Liver (tissue), 9 donors: ENCODE data around the gene PRELID2. TPM values are rescaled to one million over a fixed set of nuclear protein-coding genes. Genes with fewer than 3 reads are reported as not detected.

Source experiments
- DNase-seq: peaks from one replicate; pipeline ENCODE4 v3.0.0-alpha.2; 2017; ENCODE audit warnings: low spot score
- H3K27ac ChIP-seq, 2 donors: one replicate each; pipeline ENCODE4 v1.7.0; 2013; ENCODE audit warnings: inconsistent platforms in 2 of 2, low read length in 2 of 2, control low read depth in 1 of 2, low read depth in 1 of 2, mild to moderate bottlenecking in 1 of 2
- H3K27me3 ChIP-seq, 4 donors: one replicate each; pipeline versions ENCODE4 v1.6.1 to v1.7.0; 2013; ENCODE audit warnings: low read length in 3 of 4, inconsistent platforms in 1 of 4, mild to moderate bottlenecking in 1 of 4, moderate library complexity in 1 of 4; ENCODE audit not compliant: control insufficient read depth in 4 of 4, insufficient read depth in 4 of 4
- H3K36me3 ChIP-seq, 4 donors: one replicate each; pipeline versions ENCODE4 v1.6.1 to v1.7.0; 2013; ENCODE audit warnings: low read length in 3 of 4, mild to moderate bottlenecking in 3 of 4, low read depth in 1 of 4, moderate library complexity in 1 of 4; ENCODE audit not compliant: control insufficient read depth in 4 of 4, insufficient read depth in 3 of 4
- H3K4me1 ChIP-seq, 4 donors: one replicate each; pipeline versions ENCODE4 v1.6.1 to v1.7.0; 2013; ENCODE audit warnings: low read length in 3 of 4, mild to moderate bottlenecking in 3 of 4, moderate library complexity in 1 of 4; ENCODE audit not compliant: control insufficient read depth in 4 of 4, insufficient read depth in 4 of 4
- H3K4me3 ChIP-seq, 3 donors: one replicate each; pipeline versions ENCODE4 v1.6.1 to v1.7.0; 2013; ENCODE audit warnings: low read length in 3 of 3, control low read depth in 1 of 3, low read depth in 1 of 3, mild to moderate bottlenecking in 1 of 3
- H3K9ac ChIP-seq, 2 donors: one replicate each; pipeline ENCODE4 v1.7.0; 2013; ENCODE audit warnings: low read length in 2 of 2, mild to moderate bottlenecking in 2 of 2, moderate library complexity in 2 of 2, control low read depth in 1 of 2, low read depth in 1 of 2
- H3K9me3 ChIP-seq, 4 donors: one replicate each; pipeline versions ENCODE4 v1.6.1 to v1.7.0; 2013; ENCODE audit warnings: low read length in 3 of 4; ENCODE audit not compliant: control insufficient read depth in 4 of 4
- ATF3 ChIP-seq: IDR thresholded peaks from 2 replicates; pipeline ENCODE4 v1.6.1; 2016; ENCODE audit warnings: antibody characterized with exemption
- CTCF ChIP-seq: fragments of 150-350 bp; IDR thresholded peaks from 2 replicates; pipeline ENCODE4 v1.5.1; 2017; ENCODE audit warnings: improper control_type of control experiment, low read depth, low read length; ENCODE audit not compliant: missing input control
- EGR1 ChIP-seq, 2 donors: IDR thresholded peaks; 2 replicates each; pipeline ENCODE4 v1.6.1; 2016 to 2018; ENCODE audit warnings: antibody characterized with exemption in 2 of 2, low read depth in 2 of 2
- FOXA1 ChIP-seq: IDR thresholded peaks from 2 replicates; pipeline ENCODE4 v1.6.1; 2016; ENCODE audit warnings: antibody characterized with exemption
- GABPA ChIP-seq, 2 donors: IDR thresholded peaks in 1 of 2; conservative IDR thresholded peaks in 1 of 2; 2 replicates each; pipeline ENCODE4 v1.6.1; 2016; ENCODE audit warnings: antibody characterized with exemption in 2 of 2, mild to moderate bottlenecking in 1 of 2, moderate library complexity in 1 of 2
- HNF4A ChIP-seq, 2 donors: conservative IDR thresholded peaks; 2 replicates each; pipeline ENCODE4 v1.6.1; 2016; ENCODE audit warnings: antibody characterized with exemption in 2 of 2, mild to moderate bottlenecking in 2 of 2
- HNF4G ChIP-seq: IDR thresholded peaks from 2 replicates; pipeline ENCODE4 v1.6.1; 2016; ENCODE audit warnings: antibody characterized with exemption
- JUND ChIP-seq, 2 donors: IDR thresholded peaks; 2 replicates each; pipeline ENCODE4 v1.6.1; 2016; ENCODE audit warnings: antibody characterized with exemption in 2 of 2
- MAX ChIP-seq: IDR thresholded peaks from 2 replicates; pipeline ENCODE4 v1.6.1; 2016; ENCODE audit warnings: antibody characterized with exemption
- NR2F2 ChIP-seq: IDR thresholded peaks from 2 replicates; pipeline ENCODE4 v1.6.1; 2016; ENCODE audit warnings: antibody characterized with exemption
- RAD21 ChIP-seq, 2 donors: IDR thresholded peaks; 2 replicates each; pipeline ENCODE4 v1.6.1; 2016; ENCODE audit warnings: antibody characterized with exemption in 2 of 2, mild to moderate bottlenecking in 2 of 2
- REST ChIP-seq: IDR thresholded peaks from 2 replicates; pipeline ENCODE4 v1.6.1; 2016; ENCODE audit warnings: antibody characterized with exemption, mild to moderate bottlenecking
- SP1 ChIP-seq: IDR thresholded peaks from 2 replicates; pipeline ENCODE4 v1.6.1; 2018; ENCODE audit warnings: antibody characterized with exemption, mild to moderate bottlenecking
- TAF1 ChIP-seq: conservative IDR thresholded peaks from 2 replicates; pipeline ENCODE4 v1.6.1; 2016; ENCODE audit warnings: antibody characterized with exemption, mild to moderate bottlenecking
- YY1 ChIP-seq: IDR thresholded peaks from 2 replicates; pipeline ENCODE4 v1.6.1; 2016; ENCODE audit warnings: antibody characterized with exemption, mild to moderate bottlenecking
- ZBTB33 ChIP-seq: IDR thresholded peaks from 2 replicates; pipeline ENCODE4 v1.6.1; 2016; ENCODE audit warnings: antibody characterized with exemption
- WGBS: extraction: QIAGEN DNeasy Blood & Tissue Kit; methylation state at CpG from one replicate; pipeline ENCODE4 v1.1.7; 2013; 5-methylcytosine and 5-hydroxymethylcytosine counted together
- polyA plus RNA-seq, 2 donors: library from polyadenylated mRNA; stranded (reverse) in 1 of 2; unstranded in 1 of 2; fragments of 200-250 nt in 1 of 2; fragments of >200 nt in 1 of 2; fragmentation: Nextera tagmentation in 1 of 2; extraction: Ambion mirVana in 1 of 2; gene quantifications; one replicate each; pipeline versions ENCODE4 v1.2.1 to v1.2.3, GENCODE V29; 2013 to 2015
- total RNA-seq, 2 donors: library from RNA; depleted of rRNA; stranded (reverse); fragments of >200 nt; gene quantifications; one replicate each; pipeline ENCODE4 v1.2.3, GENCODE V29; 2014
- donor health status: healthy.
- donor health status: healthy.
- donor health status: healthy.
- donor health status: healthy.
- donor health status: healthy.

The PRELID2 gene
- total and polyA plus RNA-seq, 4 donors = 1.1 to 24.9 (median 4.5) TPM

GRCh38 chr5:145712245-145712644, 122.9 kb downstream of the PRELID2 start:
- TF ChIP-seq RAD21 (IDR thresholded peaks at IDR 0.05) (no peak), CTCF (no peak), NR2F2 (no peak), EGR1 (IDR thresholded peaks at IDR 0.05; ENCODE audit: low read depth in 2 of 2) (no peak), ATF3 (no peak), JUND (IDR thresholded peaks at IDR 0.05) (no peak), HNF4A (conservative IDR thresholded peaks at IDR 0.05) (no peak), REST (no peak), YY1 (no peak), FOXA1 (no peak), GABPA (IDR thresholded peaks at IDR 0.05 in 1 of 2, conservative IDR thresholded peaks at IDR 0.05 in 1 of 2) (no peak), MAX (no peak), SP1 (no peak), HNF4G (no peak)
- Histone ChIP-seq H3K27ac (no peak overlapping the region), H3K27me3 (no peaks in the 10 kb centered on the region), H3K36me3 (no peaks in the 10 kb centered on the region), H3K9ac (no peak overlapping the region), H3K9me3 (no peaks in the 10 kb centered on the region), H3K4me1 (no peaks in the 10 kb centered on the region), H3K4me3 (no peak overlapping the region)
- WGBS = 62% methylated on average over 2 of the region's 2 CpGs
- DNase-seq = no peak

- no peak for DNase-seq
- no peak overlapping the region for H3K4me3 ChIP-seq
- H3K36me3 ChIP-seq = no peaks in the 10 kb centered on the region
- H3K9me3 ChIP-seq = no peaks in the 10 kb centered on the region
- no peak overlapping the region for H3K27ac ChIP-seq
- H3K27me3 ChIP-seq = no peaks in the 10 kb centered on the region
- no peaks in the 10 kb centered on the region for H3K4me1 ChIP-seq
- H3K9ac ChIP-seq = no peak overlapping the region
- WGBS = 94% methylated on average over 3 of the region's 3 CpGs
- TF ChIP-seq ATF3 (no peak), FOXA1 (no peak), REST (no peak), SP1 (no peak), HNF4G (no peak), EGR1 (IDR thresholded peaks at IDR 0.05; ENCODE audit: low read depth in 2 of 2) (no peak), CTCF (no peak), YY1 (no peak), RAD21 (IDR thresholded peaks at IDR 0.05) (no peak), TAF1 (no peak), HNF4A (conservative IDR thresholded peaks at IDR 0.05) (no peak), MAX (no peak), ZBTB33 (no peak), NR2F2 (no peak), GABPA (IDR thresholded peaks at IDR 0.05 in 1 of 2, conservative IDR thresholded peaks at IDR 0.05 in 1 of 2) (no peak)
These were observed 123.7 kb downstream of the PRELID2 start for GRCh38 chr5:145711417-145711816.
